Large intestine (tissue), 3 donors: Measurements from ENCODE around the gene PROX2. TPM values are rescaled to one million over a fixed set of nuclear protein-coding genes. Genes with fewer than 3 reads are reported as not detected.
A peak's percentile ranks its signal among the peaks of the same experiment; 100 is the strongest.

Experiments
- DNase-seq, 2 donors: peaks; one replicate each; pipeline versions ENCODE4 v3.0.0 to v3.0.0-alpha.2; 2013
- H3K27ac ChIP-seq: one replicate; pipeline ENCODE4 v1.5.1; 2013; ENCODE audit warnings: low read length
- H3K27me3 ChIP-seq: 2 replicates; pipeline ENCODE4 v1.6.1; 2013; ENCODE audit warnings: low read length; ENCODE audit not compliant: control insufficient read depth, insufficient read depth
- H3K36me3 ChIP-seq: 2 replicates; pipeline ENCODE4 v1.6.1; 2013; ENCODE audit warnings: low read length; ENCODE audit not compliant: control insufficient read depth, insufficient read depth
- H3K4me1 ChIP-seq: one replicate; pipeline ENCODE4 v1.6.1; 2013; ENCODE audit warnings: low read length; ENCODE audit not compliant: control insufficient read depth, insufficient read depth
- H3K4me3 ChIP-seq: one replicate; pipeline ENCODE4 v1.5.1; 2013; ENCODE audit warnings: low read length
- H3K9me3 ChIP-seq: one replicate; pipeline ENCODE4 v1.6.1; 2013; ENCODE audit warnings: mild to moderate bottlenecking, low read depth, low read length, moderate library complexity; ENCODE audit not compliant: control insufficient read depth
- whole genome bisulfite sequencing: methylation state at CpG from one replicate; pipeline ENCODE4 v1.1.5; 2013; ENCODE audit warnings: low lambda C conversion rate; ENCODE audit not compliant: insufficient coverage; 5-methylcytosine and 5-hydroxymethylcytosine counted together
- polyA plus RNA-seq: library from polyadenylated mRNA; unstranded; fragments of 120-200 nt; gene quantifications from one replicate; pipeline ENCODE4 v1.2.1, GENCODE V29; 2013

PROX2 gene
- polyA plus RNA-seq, 1 donor = 1.5 TPM

DNA sequence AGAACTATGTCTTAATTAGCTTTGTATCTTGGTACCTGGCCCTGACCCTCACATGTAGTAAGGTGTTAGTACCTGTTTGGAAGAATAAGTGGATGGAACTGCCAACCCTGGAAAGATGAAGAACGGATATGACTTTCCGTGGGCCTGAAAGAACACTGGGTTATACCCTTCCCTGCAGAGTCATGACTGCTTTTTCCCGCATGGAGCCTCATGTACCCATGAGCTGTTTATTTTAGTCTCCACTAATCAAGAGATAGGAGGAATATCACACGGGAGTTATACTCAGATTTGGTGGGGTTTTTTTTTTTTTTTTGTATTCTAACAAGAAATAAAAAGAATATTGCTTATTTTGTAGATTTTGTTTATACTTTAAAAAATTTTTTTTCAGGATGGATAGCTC lies 21.7 kb upstream of the PROX2 start:
- Histone ChIP-seq H3K27me3 (no peaks in the 10 kb centered on the region), H3K4me1 (peaks cover 7% of the 10 kb centered on the region), H3K36me3 (peaks cover 96% of the 10 kb centered on the region), H3K4me3 (no peak overlapping the region), H3K9me3 (no peaks in the 10 kb centered on the region), H3K27ac (no peak overlapping the region)
- 100% methylated on average over 1 of the region's 4 CpGs for WGBS
- DNase-seq = no peak

DNA sequence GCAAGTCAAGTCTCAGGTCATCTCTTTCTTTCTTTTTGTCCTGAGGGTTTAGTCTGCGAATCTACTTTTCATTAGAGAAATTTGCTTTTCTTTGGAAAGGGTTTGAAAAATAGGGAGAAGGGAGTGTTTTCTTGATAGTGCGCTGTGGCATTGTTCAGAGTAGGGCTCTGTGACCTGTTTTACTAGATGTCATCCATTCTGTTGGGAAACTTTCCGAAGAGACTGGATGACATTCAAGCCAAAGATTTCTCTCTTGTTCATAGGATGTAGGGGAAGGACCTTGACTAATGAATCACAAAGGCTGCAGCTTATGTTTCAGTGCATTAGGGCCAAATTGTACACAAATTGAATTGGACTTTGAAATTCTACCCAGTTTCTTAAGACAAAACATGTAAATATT lies 20.5 kb upstream of the PROX2 start:
- Histone ChIP-seq H3K27me3 (no peaks in the 10 kb centered on the region), H3K36me3 (peaks cover 95% of the 10 kb centered on the region), H3K9me3 (no peaks in the 10 kb centered on the region), H3K4me3 (no peak overlapping the region), H3K4me1 (peaks cover 7% of the 10 kb centered on the region), H3K27ac (no peak overlapping the region)
- WGBS = no CpG with 5 or more reads among the region's 3 CpGs
- DNase-seq = no peak

DNA sequence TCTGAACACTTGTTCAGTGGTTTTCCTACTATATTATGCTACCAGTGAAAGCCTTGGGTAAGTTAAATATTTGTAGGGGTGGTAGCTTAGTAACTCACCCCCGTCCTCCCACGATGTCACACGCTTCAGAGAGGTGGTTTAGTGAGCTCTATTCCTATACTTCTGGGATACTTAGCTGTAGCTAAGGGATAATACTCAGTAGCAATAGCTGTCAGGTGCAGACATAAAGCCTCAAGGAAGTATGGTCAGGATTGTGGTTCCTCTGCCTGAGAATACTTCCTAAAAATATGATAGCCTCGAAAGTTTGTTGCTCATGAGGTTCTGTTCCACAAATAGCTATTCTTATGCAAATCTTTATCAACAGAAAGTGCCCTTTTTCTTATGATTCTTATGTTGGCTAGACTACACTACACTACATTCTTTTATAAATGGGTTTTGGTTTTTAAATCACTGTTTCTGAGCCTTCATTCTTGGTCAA lies 17.7 kb upstream of the PROX2 start:
- 100% methylated on average over 1 of the region's 4 CpGs for WGBS

GRCh38 chr14:74892745-74893144 lies 16.8 kb upstream of the PROX2 start:
- Histone ChIP-seq H3K9me3 (no peaks in the 10 kb centered on the region), H3K36me3 (peaks cover 82% of the 10 kb centered on the region), H3K4me1 (peaks cover 3% of the 10 kb centered on the region), H3K27ac (no peak overlapping the region), H3K4me3 (no peak overlapping the region), H3K27me3 (no peaks in the 10 kb centered on the region)
- WGBS = no CpG with 5 or more reads among the region's 5 CpGs
- no peak for DNase-seq

More for the DNA sequence above, 17.7 kb upstream of the PROX2 start:
- Histone ChIP-seq H3K4me3 (no peak overlapping the region), H3K4me1 (peaks cover 10% of the 10 kb centered on the region), H3K36me3 (peaks cover 91% of the 10 kb centered on the region), H3K9me3 (no peaks in the 10 kb centered on the region), H3K27me3 (no peaks in the 10 kb centered on the region), H3K27ac (no peak overlapping the region)
- DNase-seq = no peak

DNA sequence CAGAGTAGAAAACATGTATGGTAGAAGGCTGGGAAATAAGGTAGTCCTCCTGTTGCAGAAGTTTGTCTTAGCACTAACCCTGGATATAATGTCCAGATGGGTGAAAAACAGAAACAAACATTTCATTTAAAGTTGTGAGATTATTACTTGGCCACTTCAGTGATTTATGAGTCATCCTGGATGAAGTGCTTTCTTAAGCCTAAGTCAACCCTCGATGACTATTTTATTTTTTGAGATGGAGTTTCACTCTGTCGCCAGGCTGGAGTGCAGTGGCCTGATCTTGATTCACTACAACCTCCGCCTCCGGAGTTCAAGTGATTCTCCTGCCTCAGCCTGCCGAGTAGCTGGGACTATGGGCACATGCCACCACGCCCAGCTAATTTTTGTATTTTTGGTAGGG lies 15.9 kb upstream of the PROX2 start:
- Histone ChIP-seq H3K27ac (no peak overlapping the region), H3K36me3 (peaks cover 73% of the 10 kb centered on the region), H3K9me3 (no peaks in the 10 kb centered on the region), H3K4me3 (no peak overlapping the region), H3K27me3 (no peaks in the 10 kb centered on the region), H3K4me1 (peaks cover 3% of the 10 kb centered on the region)
- WGBS = 100% methylated on average over 2 of the region's 6 CpGs
- no peak for DNase-seq

DNA sequence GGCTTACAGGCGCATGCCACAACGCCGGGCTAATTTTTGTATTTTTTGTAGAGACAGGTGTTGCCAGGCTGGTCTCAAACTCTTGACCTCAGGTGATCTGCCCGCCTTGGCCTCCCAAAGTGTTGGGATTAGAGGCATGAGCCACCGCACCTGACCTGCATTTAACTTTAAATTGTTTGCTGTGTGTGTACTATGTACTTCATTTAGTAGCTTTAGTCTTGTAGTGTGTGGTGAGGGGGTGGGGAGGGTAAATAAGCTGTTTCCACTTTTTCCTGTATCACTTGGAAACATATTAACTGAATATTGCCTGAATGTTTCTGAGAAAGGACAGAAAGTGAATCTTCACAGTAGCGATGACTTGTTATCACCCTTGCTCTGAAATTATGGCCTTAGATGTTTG lies 14.3 kb upstream of the PROX2 start:
- H3K36me3 ChIP-seq = peaks cover 69% of the 10 kb centered on the region
- no peak for DNase-seq
- no peaks in the 10 kb centered on the region for H3K27me3 ChIP-seq
- no peaks in the 10 kb centered on the region for H3K9me3 ChIP-seq
- no CpG with 5 or more reads among the region's 6 CpGs for WGBS
- peaks cover 3% of the 10 kb centered on the region for H3K4me1 ChIP-seq
- no peak overlapping the region for H3K4me3 ChIP-seq
- H3K27ac ChIP-seq = no peak overlapping the region

- no peaks in the 10 kb centered on the region for H3K27me3 ChIP-seq
- no peak overlapping the region for H3K27ac ChIP-seq
- WGBS = 72% methylated on average over 4 of the region's 12 CpGs
- DNase-seq = no peak
- no peak overlapping the region for H3K4me3 ChIP-seq
- peaks cover 53% of the 10 kb centered on the region for H3K36me3 ChIP-seq
- H3K9me3 ChIP-seq = no peaks in the 10 kb centered on the region
- peaks cover 12% of the 10 kb centered on the region for H3K4me1 ChIP-seq
Observed at GRCh38 chr14:74888164-74889158, 12.5 kb upstream of the PROX2 start.

GRCh38 chr14:74886001-74886400 lies 10.1 kb upstream of the PROX2 start:
- Histone ChIP-seq H3K4me1 (peaks cover 20% of the 10 kb centered on the region), H3K27me3 (no peaks in the 10 kb centered on the region), H3K27ac (no peak overlapping the region), H3K9me3 (no peaks in the 10 kb centered on the region), H3K4me3 (no peak overlapping the region), H3K36me3 (peaks cover 29% of the 10 kb centered on the region)
- DNase-seq = no peak
- WGBS = no CpG with 5 or more reads among the region's 3 CpGs

DNA sequence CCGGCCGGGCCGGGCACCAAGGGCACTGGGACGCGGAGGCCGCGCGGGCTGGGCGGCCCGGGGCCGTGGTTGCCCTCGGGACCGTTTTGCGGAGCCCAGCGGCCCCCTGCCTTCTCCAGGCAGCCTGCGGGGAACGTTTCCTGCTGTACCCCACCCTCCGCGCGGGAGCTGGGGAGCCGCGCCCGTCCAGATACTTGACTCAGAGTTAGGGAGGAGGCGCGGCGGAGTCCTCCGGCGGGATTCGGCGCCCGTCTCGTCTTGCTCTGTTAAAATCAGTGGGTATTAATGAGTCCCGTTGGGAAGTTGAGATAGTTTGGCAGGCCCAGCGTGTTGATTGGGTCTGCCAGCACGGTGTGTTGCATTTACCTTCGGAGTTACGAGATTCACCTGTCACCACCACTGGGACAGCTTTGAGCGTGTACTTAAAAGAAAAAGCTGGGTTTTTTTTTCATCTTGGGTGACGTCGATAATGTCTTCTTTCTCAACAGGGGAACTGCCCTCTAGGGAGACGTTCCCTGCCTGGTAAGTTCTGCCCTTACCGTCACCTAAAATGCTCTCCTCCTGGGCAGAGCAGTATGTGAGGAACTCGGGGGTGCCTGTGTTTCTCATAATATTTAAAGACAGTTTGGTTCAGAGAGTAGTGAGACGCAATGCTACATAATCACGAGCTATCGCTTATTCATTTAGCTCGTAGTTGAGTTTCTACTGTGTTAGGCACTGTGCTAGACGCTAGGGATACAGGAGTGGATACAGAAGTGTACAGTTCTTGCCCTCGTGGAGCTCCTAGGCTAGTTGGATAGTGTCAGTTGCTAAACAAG lies 6.4 kb upstream of the PROX2 start:
- H3K4me1 ChIP-seq = peaks cover 32% of the 10 kb centered on the region
- H3K27ac ChIP-seq = peak overlapping the region; percentile 85
- WGBS = no CpG with 5 or more reads among the region's 49 CpGs
- peaks cover 9% of the 10 kb centered on the region for H3K36me3 ChIP-seq
- H3K27me3 ChIP-seq = no peaks in the 10 kb centered on the region
- peak; percentile 24 to 69 for DNase-seq
- no peaks in the 10 kb centered on the region for H3K9me3 ChIP-seq
- H3K4me3 ChIP-seq = peak overlapping the region; percentile 80

- no CpG with 5 or more reads among the region's 53 CpGs for WGBS
- H3K4me1 ChIP-seq = peaks cover 32% of the 10 kb centered on the region
Observed at GRCh38 chr14:74881431-74882102, 5.6 kb upstream of the PROX2 start, which contains the start of gene DLST. Gene DLST, plus strand, starts transcription at chr14:74881916. Its CDS starts 38 bp downstream, at chr14:74881954.

More at GRCh38 chr14:74881431-74882102, 5.6 kb upstream of the PROX2 start, which contains the start of gene DLST:
- H3K36me3 ChIP-seq = peaks cover 9% of the 10 kb centered on the region
- H3K27me3 ChIP-seq = no peaks in the 10 kb centered on the region
- peak within 1 kb of the TSS; percentile 80 for H3K4me3 ChIP-seq
- peak within 1 kb of the TSS; percentile 85 for H3K27ac ChIP-seq
- H3K9me3 ChIP-seq = no peaks in the 10 kb centered on the region
- DNase-seq = peak; percentile 79 to 92
